Colon (tissue), 2 donors: ENCODE data around the gene MAGI1.
"Not testable (repeated sequence)": the region's sequence is repeated elsewhere in the genome, so short reads cannot be mapped to it uniquely, and the experiment has no call there.

ENCODE experiments used
- FAIRE-seq: peaks from 2 replicates; lab custom pipeline; 2012; peaks lifted over from hg19 to GRCh38; lab: Jason Lieb, UNC
- donor health status: control.
- donor health status: control.

The MAGI1 gene

DNA sequence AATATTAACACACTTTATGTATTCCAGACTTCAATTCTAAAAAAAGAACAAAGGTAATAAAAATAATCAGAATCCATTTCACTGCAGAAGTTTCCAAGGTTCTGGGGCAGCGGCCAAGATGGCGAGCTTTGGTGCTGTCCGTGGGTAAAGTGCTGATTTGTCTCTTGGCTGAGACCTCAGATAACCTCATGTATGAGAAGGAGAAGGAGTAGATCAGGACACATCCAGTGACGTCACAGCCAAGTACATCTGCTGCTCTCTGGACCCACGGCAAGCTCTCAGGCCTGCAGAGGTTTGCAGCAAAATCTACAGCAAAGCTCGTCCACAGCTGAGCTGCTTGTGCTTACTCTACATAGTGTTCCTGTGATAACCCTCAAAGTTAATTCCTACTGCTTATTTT is 165.7 kb downstream of the MAGI1 start:
- FAIRE-seq, result no peak

- no peak for FAIRE-seq
Observed at GRCh38 chr3:65871305-65872141, 167.2 kb downstream of the MAGI1 start.

GRCh38 chr3:65869798-65870197 is 168.9 kb downstream of the MAGI1 start:
- no peak for FAIRE-seq

- no peak for FAIRE-seq
Observed at GRCh38 chr3:65867463-65868210, 171.1 kb downstream of the MAGI1 start.

DNA sequence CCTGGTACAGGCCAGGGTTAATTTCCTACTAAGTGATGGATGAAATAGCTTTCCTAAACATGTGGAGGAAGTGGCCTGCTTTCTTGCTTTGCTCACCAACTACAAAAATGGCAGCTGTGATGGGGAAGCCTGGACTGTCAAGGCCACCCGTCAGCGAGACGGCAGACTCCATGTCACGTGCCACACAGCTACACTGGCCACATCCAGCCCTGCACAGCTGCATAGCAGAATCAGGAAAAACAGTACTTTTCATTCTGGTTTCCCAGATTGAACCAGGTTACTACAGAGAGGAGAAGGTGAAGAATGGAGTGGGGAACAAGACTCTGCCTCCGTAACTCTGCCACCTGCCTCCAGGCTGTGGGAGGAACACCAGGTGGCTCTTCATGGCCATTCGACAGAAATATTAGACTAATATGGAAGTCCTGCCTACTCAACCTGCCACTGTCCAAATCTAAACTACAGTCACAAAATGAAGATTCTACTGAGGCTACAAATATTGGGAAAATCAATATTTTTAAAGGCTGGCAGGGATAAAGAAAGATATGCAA is 174.3 kb downstream of the MAGI1 start:
- no peak for FAIRE-seq

GRCh38 chr3:65861718-65862117 is 177.0 kb downstream of the MAGI1 start:
- FAIRE-seq, result no peak

DNA sequence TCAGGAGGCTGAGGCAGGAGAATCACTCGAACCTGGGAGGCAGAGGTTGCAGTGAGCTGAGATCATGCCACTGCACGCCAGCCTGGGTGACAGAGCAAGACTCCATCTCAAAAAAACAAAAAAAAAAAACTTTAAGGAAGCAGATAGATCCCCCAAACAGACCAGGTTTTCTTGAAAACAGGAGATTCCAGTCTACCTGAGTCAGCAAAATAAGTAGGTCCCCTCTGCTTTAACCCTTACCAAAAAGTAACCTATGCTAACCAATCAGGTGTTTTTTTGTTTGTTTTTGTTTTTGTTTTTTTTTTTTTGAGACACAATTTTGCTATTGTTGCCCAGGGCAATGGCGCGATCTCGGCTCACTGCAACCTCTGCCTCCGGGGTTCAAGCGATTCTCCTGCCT is 179.1 kb downstream of the MAGI1 start:
- FAIRE-seq, result not testable (repeated sequence)

GRCh38 chr3:65858749-65859148 is 180.0 kb downstream of the MAGI1 start:
- FAIRE-seq, result no peak

DNA sequence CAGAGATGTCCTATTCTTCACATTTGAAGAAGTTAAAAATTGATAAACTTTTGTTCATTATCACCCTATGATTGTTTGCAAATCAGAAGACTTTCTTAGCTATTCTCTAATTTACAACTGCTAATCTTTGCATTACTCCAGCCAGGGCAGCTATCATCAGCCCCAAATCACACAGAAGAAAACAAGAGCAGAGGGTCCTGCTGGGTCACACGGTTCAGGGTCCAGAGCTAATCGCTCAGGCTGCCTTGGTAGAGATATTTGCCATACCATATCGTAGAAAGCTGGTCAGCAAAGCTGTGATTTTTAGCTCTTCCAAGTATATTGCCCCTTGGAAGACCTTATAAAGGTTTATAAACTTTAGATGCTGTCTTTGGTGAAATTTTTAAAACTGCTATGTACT is 181.4 kb downstream of the MAGI1 start:
- FAIRE-seq, result no peak

DNA sequence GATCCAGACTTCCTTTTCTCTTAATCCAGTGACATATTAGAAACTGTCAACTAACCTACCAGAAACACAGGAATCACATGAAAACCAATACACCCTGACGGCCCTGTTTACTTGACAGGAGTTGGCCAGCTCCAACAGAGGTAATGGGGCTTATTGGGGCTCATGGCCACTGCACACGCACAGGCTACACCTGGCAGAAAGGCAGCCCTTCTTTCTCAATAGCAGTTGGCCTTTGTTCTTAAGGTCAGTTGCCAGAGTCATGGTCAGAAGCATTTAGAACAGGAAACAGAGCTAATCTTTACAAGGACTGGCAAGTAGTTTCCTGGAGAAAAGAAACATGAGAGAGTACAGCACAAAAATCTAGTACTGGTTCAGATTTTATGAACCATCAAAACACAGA is 181.8 kb downstream of the MAGI1 start:
- FAIRE-seq, result no peak

DNA sequence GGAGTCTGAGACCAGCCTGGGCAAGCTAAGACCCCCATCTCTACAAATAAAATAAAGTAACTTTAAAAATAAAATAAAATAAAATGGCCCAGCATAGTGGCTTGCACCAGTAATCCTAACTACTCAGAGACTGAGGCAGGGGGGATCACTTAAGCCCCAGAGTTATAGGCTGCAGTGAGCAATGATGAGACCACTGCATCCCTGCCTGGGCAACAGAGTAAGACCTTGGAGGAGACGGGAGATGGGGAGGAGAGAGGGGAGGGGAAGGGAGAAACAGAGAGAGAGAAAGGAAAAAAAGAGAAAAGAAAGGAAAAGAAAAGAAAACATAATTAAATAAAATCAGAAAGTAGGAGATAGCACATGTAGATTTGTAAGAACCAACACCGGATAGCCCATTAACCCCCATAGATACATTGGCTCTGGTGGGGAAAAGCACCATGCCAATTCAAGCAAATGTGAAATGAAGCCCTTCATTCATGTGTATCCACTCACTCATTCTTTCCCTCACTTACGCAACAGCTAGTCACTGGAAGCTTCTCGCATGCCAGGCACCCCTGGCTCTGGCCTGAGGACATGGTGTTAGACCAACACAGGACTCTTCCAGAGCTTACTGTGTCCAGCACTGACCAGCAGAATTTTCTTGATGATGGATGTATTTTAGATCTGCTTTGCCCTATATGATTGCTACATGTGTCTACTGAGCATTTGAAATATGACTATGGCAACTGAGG is 183.2 kb downstream of the MAGI1 start:
- FAIRE-seq, result no peak

DNA sequence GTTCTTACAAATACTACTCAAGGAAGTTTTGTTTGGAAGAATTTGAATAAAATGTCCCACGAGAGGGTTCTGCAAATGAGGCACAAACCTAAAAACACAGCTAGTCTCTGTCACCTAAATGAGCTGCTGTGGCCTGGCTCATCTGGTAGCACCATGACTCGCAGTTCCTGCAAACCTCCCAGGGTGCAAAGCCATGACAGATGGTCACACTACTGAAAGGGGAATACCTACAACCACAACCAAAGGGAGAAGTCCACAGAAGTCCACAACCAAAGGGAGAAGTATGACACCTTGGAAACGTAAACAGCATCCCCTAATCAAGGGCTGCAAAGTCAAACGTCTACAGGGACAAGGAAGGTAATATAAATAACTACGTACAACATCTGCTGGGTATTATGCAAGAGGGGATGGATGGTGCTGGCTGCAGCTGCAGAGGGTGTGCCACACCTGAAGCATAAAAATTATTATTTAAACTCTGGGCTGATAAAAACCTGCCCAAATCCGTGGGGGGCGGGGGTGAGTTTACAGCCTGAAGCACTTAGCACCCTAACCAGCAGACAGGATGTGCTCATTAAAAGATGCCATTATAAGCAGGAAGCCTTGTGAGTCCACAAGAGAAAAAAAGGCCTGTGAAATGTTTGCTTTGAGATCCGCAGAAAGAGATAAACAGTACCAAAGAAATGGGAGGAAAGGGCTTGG is 184.0 kb downstream of the MAGI1 start:
- FAIRE-seq, result no peak

DNA sequence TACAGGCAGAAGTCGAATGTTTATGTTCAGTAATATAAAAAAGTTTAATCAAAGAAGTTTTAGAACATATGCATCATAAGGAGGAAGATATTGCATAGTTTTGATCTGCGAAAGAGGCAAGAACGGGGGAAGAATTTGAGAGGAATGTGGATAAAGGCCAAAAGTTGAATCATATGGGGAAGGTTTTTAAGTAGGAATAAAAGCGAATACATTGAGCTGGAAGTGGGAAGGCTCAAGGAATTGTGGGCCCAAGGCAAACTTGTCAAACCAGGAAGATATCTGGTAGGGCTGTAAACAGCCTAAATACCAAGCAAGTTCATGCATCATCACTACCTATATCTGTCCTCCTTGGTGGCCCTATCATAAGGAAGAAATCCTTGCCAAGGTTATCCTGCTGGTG is 186.9 kb downstream of the MAGI1 start:
- no peak for FAIRE-seq

GRCh38 chr3:65850261-65850660 is 188.5 kb downstream of the MAGI1 start:
- FAIRE-seq, result no peak

DNA sequence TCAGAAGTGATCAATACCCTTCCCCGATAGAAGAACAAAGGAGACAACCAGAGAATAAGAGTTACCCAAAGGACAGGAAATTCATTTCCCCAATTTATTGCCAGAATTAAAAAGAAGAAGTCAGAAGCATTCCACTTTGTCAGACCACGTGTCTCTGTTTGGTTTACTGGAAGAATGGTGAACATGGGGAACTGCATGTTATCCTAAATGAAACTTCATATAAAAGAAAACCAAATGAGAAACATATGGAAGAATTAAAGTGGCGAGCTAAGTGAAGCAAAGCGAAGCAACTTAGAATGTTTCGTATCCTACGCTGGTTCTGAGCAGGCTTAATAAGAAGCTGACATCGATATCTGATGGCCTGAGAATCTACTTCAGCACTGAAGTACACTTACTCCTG is 190.7 kb downstream of the MAGI1 start:
- FAIRE-seq, result no peak

DNA sequence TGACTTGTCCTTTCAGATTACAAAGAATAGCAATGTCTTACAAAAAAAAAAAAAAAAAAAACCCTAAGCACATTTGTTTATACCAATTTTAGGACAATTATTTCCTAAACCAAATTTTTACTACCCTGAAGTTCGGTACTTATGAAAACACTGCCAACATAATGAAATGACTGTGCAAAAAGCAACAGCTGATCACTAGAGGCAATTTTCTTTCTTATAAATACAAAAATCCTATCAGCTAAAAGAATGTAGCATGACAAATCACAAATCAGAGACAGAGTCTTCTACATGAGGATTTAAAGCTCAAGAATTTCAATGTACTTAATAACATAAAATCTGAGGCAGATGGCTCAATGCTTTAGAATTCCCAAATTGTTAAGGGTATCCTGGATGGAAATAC is 191.8 kb downstream of the MAGI1 start:
- FAIRE-seq, result no peak

GRCh38 chr3:65844370-65844769 is 194.3 kb downstream of the MAGI1 start:
- no peak for FAIRE-seq

- no peak for FAIRE-seq
Observed at GRCh38 chr3:65843732-65844131, 195.0 kb downstream of the MAGI1 start.

DNA sequence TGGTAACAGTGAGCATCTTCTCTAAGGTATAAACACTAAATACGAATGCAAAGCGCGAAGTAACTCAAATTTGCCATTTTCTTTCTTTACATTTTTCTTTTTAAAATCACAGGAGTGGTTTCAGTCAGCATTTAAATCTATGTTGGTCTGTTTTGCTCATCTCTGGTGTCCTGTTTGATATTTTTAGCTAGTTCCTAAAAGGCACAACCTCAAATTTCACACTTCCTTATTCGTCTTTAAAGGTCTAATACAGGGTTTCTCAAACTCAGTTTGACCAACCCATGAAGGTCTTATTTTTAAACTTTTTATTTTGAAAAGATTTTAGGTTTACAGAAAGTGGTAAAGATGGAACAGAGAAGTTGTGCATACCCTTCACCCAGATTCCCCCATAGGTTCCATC is 201.1 kb downstream of the MAGI1 start:
- no peak for FAIRE-seq

- FAIRE-seq, result no peak
Observed at GRCh38 chr3:65836047-65836446, 202.7 kb downstream of the MAGI1 start.

- no peak for FAIRE-seq
Observed at GRCh38 chr3:65833761-65834505, 204.8 kb downstream of the MAGI1 start.
